Activated naive CD4-positive, alpha-beta T cell treated with anti-CD3 and anti-CD28 coated beads, Interleukin-2, amount 10 ng/mL, durations not matched to agents 7 days and 5 days (primary cell): ENCODE measurements around the gene PDE4B.
A peak's percentile ranks its signal among the peaks of the same experiment; 100 is the strongest.

Experiments used
- CTCF ChIA-PET: fragments of 350-600 bp; sonication (Branson Sonifier 250); formaldehyde crosslinking; loops from one replicate; lab custom pipeline; 2021; ENCODE audit warnings: antibody characterized with exemption; lab: Charles Lee
- DNase-seq: peaks from one replicate; pipeline ENCODE4 v3.0.0-alpha.2; 2020
- H3K27ac Mint-ChIP-seq: one replicate; pipeline ENCODE4 v1.8.0; 2021; ENCODE audit warnings: mild to moderate bottlenecking, moderate library complexity, mixed read lengths
- H3K27me3 Mint-ChIP-seq: one replicate; pipeline ENCODE4 v1.8.0; 2021; ENCODE audit warnings: mild to moderate bottlenecking, mixed read lengths
- H3K36me3 Mint-ChIP-seq: one replicate; pipeline ENCODE4 v1.8.0; 2021; ENCODE audit warnings: mixed read lengths
- H3K4me1 Mint-ChIP-seq: one replicate; pipeline ENCODE4 v1.8.0; 2021; ENCODE audit warnings: mixed read lengths
- H3K4me3 Mint-ChIP-seq: one replicate; pipeline ENCODE4 v1.8.0; 2021; ENCODE audit warnings: mild to moderate bottlenecking, moderate library complexity, mixed read lengths
- H3K9me3 Mint-ChIP-seq: one replicate; pipeline ENCODE4 v1.8.0; 2021; ENCODE audit warnings: mixed read lengths

PDE4B gene

GRCh38 chr1:66261364-66261763 is 468.7 kb downstream of the PDE4B start:
- Mint-ChIP-seq H3K27ac (no peak overlapping the region), H3K9me3 (peaks cover 2% of the 10 kb centered on the region), H3K36me3 (peaks cover 5% of the 10 kb centered on the region), H3K27me3 (no peaks in the 10 kb centered on the region), H3K4me3 (no peak overlapping the region), H3K4me1 (peaks cover 68% of the 10 kb centered on the region)
- DNase-seq, result no peak
- CTCF ChIA-PET, result interaction anchor here (0.9 to 2.6 kb wide), 3 partner anchors 10 to 184 kb away, joined by 3 to 18 read pairs (median 3); no protein-coding TSS in a partner anchor

GRCh38 chr1:66262208-66262963 is 469.7 kb downstream of the PDE4B start:
- CTCF ChIA-PET, result no interaction called here
- no peak for DNase-seq
- H3K4me3 Mint-ChIP-seq, result no peak overlapping the region
- H3K27me3 Mint-ChIP-seq, result no peaks in the 10 kb centered on the region
- H3K27ac Mint-ChIP-seq, result no peak overlapping the region
- H3K4me1 Mint-ChIP-seq, result peaks cover 70% of the 10 kb centered on the region
- peaks cover 5% of the 10 kb centered on the region for H3K9me3 Mint-ChIP-seq
- peaks cover 5% of the 10 kb centered on the region for H3K36me3 Mint-ChIP-seq

GRCh38 chr1:66265268-66265667 is 472.6 kb downstream of the PDE4B start:
- H3K27ac Mint-ChIP-seq, result no peak overlapping the region
- no peaks in the 10 kb centered on the region for H3K27me3 Mint-ChIP-seq
- CTCF ChIA-PET, result interaction anchor here (0.6 to 1.6 kb wide), 2 partner anchors 11 to 80 kb away, joined by 3 to 6 read pairs; no protein-coding TSS in a partner anchor
- peaks cover 68% of the 10 kb centered on the region for H3K4me1 Mint-ChIP-seq
- peaks cover 5% of the 10 kb centered on the region for H3K9me3 Mint-ChIP-seq
- H3K4me3 Mint-ChIP-seq, result no peak overlapping the region
- H3K36me3 Mint-ChIP-seq, result peaks cover 4% of the 10 kb centered on the region
- DNase-seq, result no peak

GRCh38 chr1:66265796-66266195 is 473.1 kb downstream of the PDE4B start:
- Mint-ChIP-seq H3K27ac (no peak overlapping the region), H3K4me3 (no peak overlapping the region), H3K36me3 (peaks cover 3% of the 10 kb centered on the region), H3K27me3 (no peaks in the 10 kb centered on the region), H3K4me1 (peaks cover 68% of the 10 kb centered on the region), H3K9me3 (peaks cover 5% of the 10 kb centered on the region)
- no peak for DNase-seq
- CTCF ChIA-PET, result no interaction called here

- Mint-ChIP-seq H3K9me3 (peaks cover 5% of the 10 kb centered on the region), H3K27ac (no peak overlapping the region), H3K4me3 (no peak overlapping the region), H3K27me3 (no peaks in the 10 kb centered on the region), H3K4me1 (peaks cover 68% of the 10 kb centered on the region), H3K36me3 (peaks cover 3% of the 10 kb centered on the region)
- CTCF ChIA-PET, result interaction anchor here (0.6 to 1.5 kb wide), 2 partner anchors 16 to 458 kb away, joined by 3 to 5 read pairs; no protein-coding TSS in a partner anchor
- no peak for DNase-seq
Observed at GRCh38 chr1:66266350-66266749, 473.7 kb downstream of the PDE4B start.

GRCh38 chr1:66266756-66267155 is 474.1 kb downstream of the PDE4B start:
- CTCF ChIA-PET, result interaction anchor here (0.6 to 1.5 kb wide), 2 partner anchors 15 to 459 kb away, joined by 3 to 5 read pairs; no protein-coding TSS in a partner anchor
- no peaks in the 10 kb centered on the region for H3K27me3 Mint-ChIP-seq
- H3K27ac Mint-ChIP-seq, result no peak overlapping the region
- no peak overlapping the region for H3K4me3 Mint-ChIP-seq
- H3K4me1 Mint-ChIP-seq, result peaks cover 68% of the 10 kb centered on the region
- H3K36me3 Mint-ChIP-seq, result peaks cover 3% of the 10 kb centered on the region
- no peak for DNase-seq
- H3K9me3 Mint-ChIP-seq, result peaks cover 5% of the 10 kb centered on the region

GRCh38 chr1:66267201-66267940 is 474.7 kb downstream of the PDE4B start:
- Mint-ChIP-seq H3K4me1 (peaks cover 68% of the 10 kb centered on the region), H3K9me3 (peaks cover 5% of the 10 kb centered on the region), H3K4me3 (no peak overlapping the region), H3K27me3 (no peaks in the 10 kb centered on the region), H3K36me3 (peaks cover 3% of the 10 kb centered on the region), H3K27ac (no peak overlapping the region)
- CTCF ChIA-PET, result interaction anchor here (0.8 to 1.5 kb wide), 4 partner anchors 13 to 177 kb away, joined by 3 to 5 read pairs (median 4); no protein-coding TSS in a partner anchor
- no peak for DNase-seq

- Mint-ChIP-seq H3K27ac (no peak overlapping the region), H3K4me3 (no peak overlapping the region), H3K27me3 (no peaks in the 10 kb centered on the region), H3K36me3 (peaks cover 2% of the 10 kb centered on the region), H3K4me1 (peaks cover 67% of the 10 kb centered on the region), H3K9me3 (peaks cover 3% of the 10 kb centered on the region)
- CTCF ChIA-PET, result no interaction called here
- DNase-seq, result no peak
Observed at GRCh38 chr1:66269222-66269621, 476.5 kb downstream of the PDE4B start.

GRCh38 chr1:66270119-66270812 is 477.6 kb downstream of the PDE4B start:
- DNase-seq, result no peak
- Mint-ChIP-seq H3K27ac (no peak overlapping the region), H3K27me3 (no peaks in the 10 kb centered on the region), H3K4me1 (peaks cover 69% of the 10 kb centered on the region), H3K36me3 (peaks cover 2% of the 10 kb centered on the region), H3K4me3 (no peak overlapping the region), H3K9me3 (peaks cover 3% of the 10 kb centered on the region)
- CTCF ChIA-PET, result no interaction called here

- H3K4me3 Mint-ChIP-seq, result peak overlapping the region; percentile 32
- H3K4me1 Mint-ChIP-seq, result peaks cover 69% of the 10 kb centered on the region
Observed at GRCh38 chr1:66271216-66271903, 478.7 kb downstream of the PDE4B start.

GRCh38 chr1:66271904-66272254 is 479.2 kb downstream of the PDE4B start:
- Mint-ChIP-seq H3K27me3 (no peaks in the 10 kb centered on the region), H3K9me3 (peaks cover under 1% of the 10 kb centered on the region), H3K4me3 (peak overlapping the region; percentile 32), H3K27ac (peak overlapping the region; percentile 89), H3K4me1 (peaks cover 69% of the 10 kb centered on the region), H3K36me3 (peaks cover 2% of the 10 kb centered on the region)
- no peak for DNase-seq
- CTCF ChIA-PET, result interaction anchor here (1.6 to 1.7 kb wide), 3 partner anchors 10 to 175 kb away, joined by 4 to 5 read pairs (median 4); no protein-coding TSS in a partner anchor

More at GRCh38 chr1:66271216-66271903, 478.7 kb downstream of the PDE4B start:
- Mint-ChIP-seq H3K36me3 (peaks cover 2% of the 10 kb centered on the region), H3K27ac (peak overlapping the region; percentile 89), H3K9me3 (peaks cover 3% of the 10 kb centered on the region), H3K27me3 (no peaks in the 10 kb centered on the region)
- CTCF ChIA-PET, result interaction anchor here (1.7 kb wide), 2 partner anchors 11 to 175 kb away, joined by 4 to 5 read pairs; no protein-coding TSS in a partner anchor
- peak; percentile 57 for DNase-seq

GRCh38 chr1:66273656-66274055 is 481.0 kb downstream of the PDE4B start:
- Mint-ChIP-seq H3K4me1 (peaks cover 84% of the 10 kb centered on the region), H3K9me3 (no peaks in the 10 kb centered on the region), H3K4me3 (no peak overlapping the region), H3K27me3 (no peaks in the 10 kb centered on the region), H3K36me3 (peaks cover 2% of the 10 kb centered on the region), H3K27ac (peak overlapping the region; percentile 40)
- CTCF ChIA-PET, result interaction anchor here (0.6 to 2.1 kb wide), 5 partner anchors 9 to 173 kb away, joined by 3 to 14 read pairs (median 5); no protein-coding TSS in a partner anchor
- no peak for DNase-seq

GRCh38 chr1:66274634-66275033 is 481.9 kb downstream of the PDE4B start:
- Mint-ChIP-seq H3K36me3 (peaks cover 5% of the 10 kb centered on the region), H3K4me3 (no peak overlapping the region)
- no peak for DNase-seq

More at GRCh38 chr1:66274634-66275033, 481.9 kb downstream of the PDE4B start:
- H3K4me1 Mint-ChIP-seq, result peaks cover 90% of the 10 kb centered on the region
- no peaks in the 10 kb centered on the region for H3K9me3 Mint-ChIP-seq
- CTCF ChIA-PET, result interaction anchor here (0.6 to 2.1 kb wide), 12 partner anchors 10 to 172 kb away, joined by 3 to 14 read pairs (median 4); no protein-coding TSS in a partner anchor
- H3K27me3 Mint-ChIP-seq, result no peaks in the 10 kb centered on the region
- peak overlapping the region; percentile 90 for H3K27ac Mint-ChIP-seq
